ENCODE data around the gene PDE3B.
A peak's percentile ranks its signal among the peaks of the same experiment; 100 is the strongest.
"Not testable (repeated sequence)": the region's sequence is repeated elsewhere in the genome, so short reads cannot be mapped to it uniquely, and the experiment has no call there.

PDE3B gene

GRCh38 chr11:14750911-14751310 lies 107.3 kb downstream of the PDE3B start:
- DNase-seq = no peak

- no peak for DNase-seq
Measured at GRCh38 chr11:14751975-14752407, 108.4 kb downstream of the PDE3B start.

GRCh38 chr11:14755140-14755539 lies 111.5 kb downstream of the PDE3B start:
- no peak for DNase-seq

- DNase-seq = no peak
Measured at GRCh38 chr11:14756349-14756748, 112.7 kb downstream of the PDE3B start.

- DNase-seq = not testable (repeated sequence)
Measured at GRCh38 chr11:14759300-14760012, 115.9 kb downstream of the PDE3B start.

GRCh38 chr11:14764179-14764578 lies 120.6 kb downstream of the PDE3B start:
- DNase-seq = no peak

GRCh38 chr11:14764579-14765527 lies 121.2 kb downstream of the PDE3B start:
- DNase-seq = no peak

- DNase-seq = no peak
Measured at GRCh38 chr11:14766585-14766984, 123.0 kb downstream of the PDE3B start.

GRCh38 chr11:14768526-14769188 lies 125.1 kb downstream of the PDE3B start:
- DNase-seq = no peak

- no peak for DNase-seq
Measured at GRCh38 chr11:14773755-14774154, 130.2 kb downstream of the PDE3B start.

GRCh38 chr11:14774721-14775120 lies 131.1 kb downstream of the PDE3B start:
- no peak for DNase-seq

- no peak for DNase-seq
Measured at GRCh38 chr11:14775897-14776296, 132.3 kb downstream of the PDE3B start.

- not testable (repeated sequence) for DNase-seq
Measured at GRCh38 chr11:14778460-14778859, 134.9 kb downstream of the PDE3B start.

GRCh38 chr11:14783788-14784187 lies 140.2 kb downstream of the PDE3B start:
- DNase-seq = no peak

- DNase-seq = no peak
Measured at GRCh38 chr11:14784230-14784629, 140.6 kb downstream of the PDE3B start.

- no peak for DNase-seq
Measured at GRCh38 chr11:14789879-14790484, 146.4 kb downstream of the PDE3B start.

- DNase-seq = no peak
Measured at GRCh38 chr11:14793546-14793945, 149.9 kb downstream of the PDE3B start.

GRCh38 chr11:14796028-14796427 lies 152.4 kb downstream of the PDE3B start:
- not testable (repeated sequence) for DNase-seq

- DNase-seq = no peak
Measured at GRCh38 chr11:14803846-14804245, 160.2 kb downstream of the PDE3B start.

- DNase-seq = no peak
Measured at GRCh38 chr11:14809466-14809865, 165.9 kb downstream of the PDE3B start.

GRCh38 chr11:14812757-14813156 lies 169.2 kb downstream of the PDE3B start:
- DNase-seq = no peak

- DNase-seq = peak; percentile 43
Measured at GRCh38 chr11:14813516-14813915, 169.9 kb downstream of the PDE3B start.

- no peak for DNase-seq
Measured at GRCh38 chr11:14818779-14819178, 175.2 kb downstream of the PDE3B start.

Measured in SIG-M5 (cell line).